Measurements from ENCODE around the gene SMARCB1.

SMARCB1 gene

GRCh38 chr22:23825246-23825905 lies 38.6 kb downstream of the SMARCB1 start:
- no peaks in the 10 kb centered on the region for H3K27me3 Mint-ChIP-seq
- H3K9me3 Mint-ChIP-seq: no peaks in the 10 kb centered on the region
- no peak for ATAC-seq
- H3K27ac Mint-ChIP-seq: peak overlapping the region; percentile 77
- H3K36me3 Mint-ChIP-seq: peaks cover 83% of the 10 kb centered on the region
- H3K4me3 Mint-ChIP-seq: no peak overlapping the region
- peaks cover 64% of the 10 kb centered on the region for H3K4me1 Mint-ChIP-seq

GRCh38 chr22:23826510-23827350 lies 40.0 kb downstream of the SMARCB1 start:
- ATAC-seq: no peak
- no peaks in the 10 kb centered on the region for H3K27me3 Mint-ChIP-seq
- H3K9me3 Mint-ChIP-seq: no peaks in the 10 kb centered on the region
- peak overlapping the region; percentile 77 for H3K27ac Mint-ChIP-seq
- H3K4me1 Mint-ChIP-seq: peaks cover 56% of the 10 kb centered on the region
- H3K36me3 Mint-ChIP-seq: peaks cover 80% of the 10 kb centered on the region
- H3K4me3 Mint-ChIP-seq: no peak overlapping the region

GRCh38 chr22:23827351-23827995 lies 40.7 kb downstream of the SMARCB1 start:
- no peak for ATAC-seq
- Mint-ChIP-seq H3K4me1 (peaks cover 59% of the 10 kb centered on the region), H3K9me3 (no peaks in the 10 kb centered on the region), H3K36me3 (peaks cover 79% of the 10 kb centered on the region), H3K27ac (no peak overlapping the region), H3K4me3 (no peak overlapping the region), H3K27me3 (no peaks in the 10 kb centered on the region)

- peaks cover 45% of the 10 kb centered on the region for H3K4me1 Mint-ChIP-seq
- H3K27me3 Mint-ChIP-seq: no peaks in the 10 kb centered on the region
- ATAC-seq: no peak
- no peak overlapping the region for H3K4me3 Mint-ChIP-seq
- H3K36me3 Mint-ChIP-seq: peaks cover 64% of the 10 kb centered on the region
- H3K9me3 Mint-ChIP-seq: no peaks in the 10 kb centered on the region
- H3K27ac Mint-ChIP-seq: peak overlapping the region; percentile 30
Measured at GRCh38 chr22:23828800-23829680, 42.3 kb downstream of the SMARCB1 start.

GRCh38 chr22:23829845-23830372 lies 43.1 kb downstream of the SMARCB1 start:
- no peaks in the 10 kb centered on the region for H3K9me3 Mint-ChIP-seq
- no peaks in the 10 kb centered on the region for H3K27me3 Mint-ChIP-seq
- no peak for ATAC-seq
- no peak overlapping the region for H3K27ac Mint-ChIP-seq
- peaks cover 46% of the 10 kb centered on the region for H3K4me1 Mint-ChIP-seq
- no peak overlapping the region for H3K4me3 Mint-ChIP-seq
- peaks cover 55% of the 10 kb centered on the region for H3K36me3 Mint-ChIP-seq

GRCh38 chr22:23831261-23831660 lies 44.5 kb downstream of the SMARCB1 start:
- H3K27me3 Mint-ChIP-seq: no peaks in the 10 kb centered on the region
- peaks cover 51% of the 10 kb centered on the region for H3K4me1 Mint-ChIP-seq
- H3K9me3 Mint-ChIP-seq: no peaks in the 10 kb centered on the region
- ATAC-seq: no peak
- peaks cover 48% of the 10 kb centered on the region for H3K36me3 Mint-ChIP-seq
- no peak overlapping the region for H3K27ac Mint-ChIP-seq
- H3K4me3 Mint-ChIP-seq: no peak overlapping the region

GRCh38 chr22:23831781-23832180 lies 45.0 kb downstream of the SMARCB1 start:
- no peak for ATAC-seq
- no peaks in the 10 kb centered on the region for H3K9me3 Mint-ChIP-seq
- no peak overlapping the region for H3K27ac Mint-ChIP-seq
- H3K4me3 Mint-ChIP-seq: no peak overlapping the region
- H3K27me3 Mint-ChIP-seq: no peaks in the 10 kb centered on the region
- peaks cover 56% of the 10 kb centered on the region for H3K4me1 Mint-ChIP-seq
- H3K36me3 Mint-ChIP-seq: peaks cover 45% of the 10 kb centered on the region

- H3K4me3 Mint-ChIP-seq: no peak overlapping the region
- H3K27me3 Mint-ChIP-seq: no peaks in the 10 kb centered on the region
- no peak overlapping the region for H3K27ac Mint-ChIP-seq
- ATAC-seq: no peak
- peaks cover 40% of the 10 kb centered on the region for H3K36me3 Mint-ChIP-seq
- H3K9me3 Mint-ChIP-seq: no peaks in the 10 kb centered on the region
- H3K4me1 Mint-ChIP-seq: peaks cover 60% of the 10 kb centered on the region
Measured at GRCh38 chr22:23832226-23833016, 45.7 kb downstream of the SMARCB1 start.

- Mint-ChIP-seq H3K4me1 (peaks cover 64% of the 10 kb centered on the region), H3K27ac (no peak overlapping the region)
- no peak for ATAC-seq
Measured at GRCh38 chr22:23833017-23833751, 46.4 kb downstream of the SMARCB1 start.

GRCh38 chr22:23833911-23834317 lies 47.1 kb downstream of the SMARCB1 start:
- Mint-ChIP-seq H3K4me3 (no peak overlapping the region), H3K36me3 (peaks cover 32% of the 10 kb centered on the region), H3K9me3 (no peaks in the 10 kb centered on the region), H3K4me1 (peaks cover 61% of the 10 kb centered on the region), H3K27ac (no peak overlapping the region), H3K27me3 (no peaks in the 10 kb centered on the region)
- no peak for ATAC-seq

More at GRCh38 chr22:23833017-23833751, 46.4 kb downstream of the SMARCB1 start:
- Mint-ChIP-seq H3K27me3 (no peaks in the 10 kb centered on the region), H3K36me3 (peaks cover 38% of the 10 kb centered on the region), H3K4me3 (no peak overlapping the region), H3K9me3 (no peaks in the 10 kb centered on the region)

GRCh38 chr22:23834406-23834792 lies 47.6 kb downstream of the SMARCB1 start:
- H3K9me3 Mint-ChIP-seq: no peaks in the 10 kb centered on the region
- peaks cover 27% of the 10 kb centered on the region for H3K36me3 Mint-ChIP-seq
- no peak for ATAC-seq
- no peak overlapping the region for H3K27ac Mint-ChIP-seq
- H3K27me3 Mint-ChIP-seq: no peaks in the 10 kb centered on the region
- no peak overlapping the region for H3K4me3 Mint-ChIP-seq
- peaks cover 61% of the 10 kb centered on the region for H3K4me1 Mint-ChIP-seq

GRCh38 chr22:23834793-23835483 lies 48.2 kb downstream of the SMARCB1 start:
- H3K9me3 Mint-ChIP-seq: no peaks in the 10 kb centered on the region
- ATAC-seq: no peak
- H3K4me1 Mint-ChIP-seq: peaks cover 61% of the 10 kb centered on the region
- no peak overlapping the region for H3K4me3 Mint-ChIP-seq
- no peaks in the 10 kb centered on the region for H3K27me3 Mint-ChIP-seq
- H3K36me3 Mint-ChIP-seq: peaks cover 23% of the 10 kb centered on the region
- peak overlapping the region; percentile 88 for H3K27ac Mint-ChIP-seq
